NCI-H2196 treated with DMSO at 0.1 percent for 48 hours (cell line): Measurements from ENCODE around the gene RGMA.

Source experiments
- DNase-seq: peaks from one replicate; lab custom pipeline; 2025; ENCODE audit not compliant: unreplicated experiment; lab: John Stamatoyannopoulos, UW

The RGMA gene

GRCh38 chr15:93020976-93021772, 67.8 kb downstream of the RGMA start:
- DNase-seq = no peak

- DNase-seq = no peak
Measured at GRCh38 chr15:93019971-93020370, 69.0 kb downstream of the RGMA start.

- DNase-seq = no peak
Measured at GRCh38 chr15:93019090-93019489, 69.9 kb downstream of the RGMA start.

- DNase-seq = no peak
Measured at GRCh38 chr15:93018574-93018973, 70.4 kb downstream of the RGMA start.

GRCh38 chr15:93017526-93017925, 71.5 kb downstream of the RGMA start:
- DNase-seq = no peak

GRCh38 chr15:93012786-93013185, 76.2 kb downstream of the RGMA start:
- DNase-seq = no peak

GRCh38 chr15:93007994-93008393, 81.0 kb downstream of the RGMA start:
- no peak for DNase-seq

GRCh38 chr15:93005133-93005532, 83.9 kb downstream of the RGMA start:
- no peak for DNase-seq

- no peak for DNase-seq
Measured at GRCh38 chr15:93001881-93002280, 87.1 kb downstream of the RGMA start.

- no peak for DNase-seq
Measured at GRCh38 chr15:93001156-93001555, 87.9 kb downstream of the RGMA start.

- DNase-seq = no peak
Measured at GRCh38 chr15:92997821-92998220, 91.2 kb downstream of the RGMA start.

GRCh38 chr15:92992720-92993119, 96.3 kb downstream of the RGMA start:
- DNase-seq = no peak

GRCh38 chr15:92990031-92990430, 99.0 kb downstream of the RGMA start:
- DNase-seq = no peak

GRCh38 chr15:92989470-92989869, 99.5 kb downstream of the RGMA start:
- no peak for DNase-seq
